Lower lobe of right lung (tissue), 2 donors: ENCODE data around the gene DDN. TPM values are rescaled to one million over a fixed set of nuclear protein-coding genes. Genes with fewer than 3 reads are reported as not detected.

ENCODE experiments used
- ATAC-seq, 2 donors: fragments of 200-7000 bp; cut with Tn5 transposase; one replicate each; pipeline ENCODE4 v1.9.1; 2020 to 2022; ENCODE audit warnings: mild to moderate bottlenecking in 2 of 2, moderate library complexity in 2 of 2
- DNase-seq: peaks from one replicate; pipeline ENCODE4 v3.0.0-alpha.2; 2020
- H3K27ac ChIP-seq: fragments of 200-600 bp; one replicate; pipeline ENCODE4 v1.8.0; 2022
- H3K27me3 ChIP-seq: fragments of 200-600 bp; one replicate; pipeline ENCODE4 v1.8.0; 2022; ENCODE audit warnings: low read depth
- H3K36me3 ChIP-seq: fragments of 200-600 bp; one replicate; pipeline ENCODE4 v1.8.0; 2022; ENCODE audit warnings: mild to moderate bottlenecking
- H3K4me1 ChIP-seq: fragments of 200-600 bp; one replicate; pipeline ENCODE4 v1.8.0; 2022
- H3K4me3 ChIP-seq: fragments of 200-600 bp; one replicate; pipeline ENCODE4 v1.8.0; 2022; ENCODE audit warnings: mild to moderate bottlenecking
- H3K9me3 ChIP-seq: fragments of 200-600 bp; one replicate; pipeline ENCODE4 v1.8.0; 2022
- CTCF ChIP-seq: fragments of 200-600 bp; IDR thresholded peaks from one replicate; pipeline ENCODE4 v1.8.0; 2022; ENCODE audit warnings: antibody characterized with exemption, mild to moderate bottlenecking
- intact Hi-C: fragments of 100-400 bp; cut with DNase I; formaldehyde crosslinking; loops from one replicate; pipeline ENCODE4 v1.11.0; 2022
- long read RNA-seq: library from polyadenylated mRNA; unstranded; transcript quantifications from one replicate; pipeline ENCODE4 v2.0.0, GENCODE V29; 2021
- total RNA-seq: library from RNA; stranded (reverse); fragmentation: NEBNext Ultra II Directional; extraction: Animal tissue kit (Norgen Biotek cat#: 25700); gene quantifications from one replicate; pipeline ENCODE4 v1.2.1, GENCODE V29; 2021
- donor health status: DM: no; HTN: yes; CAD: no; lungs with severe emphysema.

Gene DDN
- total RNA-seq: not detected
- long read RNA-seq: 0 reads

- no peaks in the 10 kb centered on the region for H3K9me3 ChIP-seq
- intact Hi-C loops: no loop called here
- H3K27ac ChIP-seq: no peak within 1 kb of the TSS
- no peak for TF ChIP-seq CTCF
- H3K4me3 ChIP-seq: peak within 1 kb of the TSS; percentile 57
- peaks cover 44% of the 10 kb centered on the region for H3K4me1 ChIP-seq
- DNase-seq (peak; percentile 59), ATAC-seq (peak in 1 of 2 donors; percentile 7)
- peaks cover 40% of the 10 kb centered on the region for H3K36me3 ChIP-seq
- peaks cover 44% of the 10 kb centered on the region for H3K27me3 ChIP-seq
Measured at GRCh38 chr12:48999371-49000131, at the start of gene DDN. TSS of gene DDN (minus strand) at chr12:48999375. CDS start at chr12:48999287, 88 bp downstream.

GRCh38 chr12:49048953-49049352 is 49.8 kb upstream of the DDN start:
- Histone ChIP-seq H3K36me3 (peaks cover 100% of the 10 kb centered on the region), H3K9me3 (no peaks in the 10 kb centered on the region), H3K27ac (no peak overlapping the region), H3K4me3 (no peak overlapping the region), H3K4me1 (no peaks in the 10 kb centered on the region), H3K27me3 (no peaks in the 10 kb centered on the region)
- ATAC-seq (no peak), DNase-seq (peak; percentile 25)
- TF ChIP-seq CTCF: no peak
- intact Hi-C loops: no loop called here

- Histone ChIP-seq H3K4me1 (no peaks in the 10 kb centered on the region), H3K9me3 (no peaks in the 10 kb centered on the region), H3K27me3 (no peaks in the 10 kb centered on the region), H3K4me3 (no peak overlapping the region), H3K36me3 (peaks cover 100% of the 10 kb centered on the region), H3K27ac (no peak overlapping the region)
- TF ChIP-seq CTCF: no peak
- intact Hi-C loops: no loop called here
- DNase-seq: peak; percentile 45
- no peak for ATAC-seq
Measured at GRCh38 chr12:49046129-49046895, 47.1 kb upstream of the DDN start.

GRCh38 chr12:49044660-49045059 is 45.5 kb upstream of the DDN start:
- no peak for ATAC-seq
- DNase-seq: peak; percentile 17
- Histone ChIP-seq H3K36me3 (peaks cover 99% of the 10 kb centered on the region), H3K27ac (no peak overlapping the region), H3K4me3 (no peak overlapping the region), H3K9me3 (no peaks in the 10 kb centered on the region), H3K4me1 (no peaks in the 10 kb centered on the region), H3K27me3 (no peaks in the 10 kb centered on the region)
- no peak for TF ChIP-seq CTCF
- intact Hi-C loops: no loop called here

- no peaks in the 10 kb centered on the region for H3K27me3 ChIP-seq
- H3K36me3 ChIP-seq: peaks cover 99% of the 10 kb centered on the region
- DNase-seq: peak; percentile 79
- no peak overlapping the region for H3K27ac ChIP-seq
- intact Hi-C loops: no loop called here
- ATAC-seq: peak; percentile 59 to 70
- peak; percentile 65 for TF ChIP-seq CTCF
- H3K9me3 ChIP-seq: no peaks in the 10 kb centered on the region
- H3K4me3 ChIP-seq: no peak overlapping the region
- H3K4me1 ChIP-seq: no peaks in the 10 kb centered on the region
Measured at GRCh38 chr12:49043856-49044258, 44.7 kb upstream of the DDN start.
